ENCODE measurements around the gene SHC3.
"Not testable (repeated sequence)": the region's sequence is repeated elsewhere in the genome, so short reads cannot be mapped to it uniquely, and the experiment has no call there.

Gene SHC3

GRCh38 chr9:89177944-89178829 is at the start of gene SHC3:
Gene SHC3 (minus strand): TSS chr9:89178818. CDS start chr9:89178460, 358 bp downstream.
- DNase-seq (ENCODE audit: low read depth), result no peak

- DNase-seq (ENCODE audit: low read depth), result no peak
Observed at GRCh38 chr9:89225991-89226471, 47.4 kb upstream of the SHC3 start.

- DNase-seq (ENCODE audit: low read depth), result no peak
Observed at GRCh38 chr9:89225587-89225986, 47.0 kb upstream of the SHC3 start.

GRCh38 chr9:89225036-89225435 is 46.4 kb upstream of the SHC3 start:
- DNase-seq (ENCODE audit: low read depth), result no peak

- no peak for DNase-seq (ENCODE audit: low read depth)
Observed at GRCh38 chr9:89224633-89225032, 46.0 kb upstream of the SHC3 start.

GRCh38 chr9:89223396-89223977 is 44.9 kb upstream of the SHC3 start:
- DNase-seq (ENCODE audit: low read depth), result no peak

GRCh38 chr9:89219637-89220036 is 41.0 kb upstream of the SHC3 start:
- DNase-seq (ENCODE audit: low read depth), result no peak

GRCh38 chr9:89218040-89218928 is 39.7 kb upstream of the SHC3 start:
- no peak for DNase-seq (ENCODE audit: low read depth)

- DNase-seq (ENCODE audit: low read depth), result no peak
Observed at GRCh38 chr9:89215342-89215741, 36.7 kb upstream of the SHC3 start.

GRCh38 chr9:89213396-89213880 is 34.8 kb upstream of the SHC3 start:
- no peak for DNase-seq (ENCODE audit: low read depth)

- no peak for DNase-seq (ENCODE audit: low read depth)
Observed at GRCh38 chr9:89212171-89212570, 33.6 kb upstream of the SHC3 start.

- not testable (repeated sequence) for DNase-seq (ENCODE audit: low read depth)
Observed at GRCh38 chr9:89209311-89209710, 30.7 kb upstream of the SHC3 start.

GRCh38 chr9:89207026-89207425 is 28.4 kb upstream of the SHC3 start:
- DNase-seq (ENCODE audit: low read depth), result no peak

GRCh38 chr9:89204801-89205200 is 26.2 kb upstream of the SHC3 start:
- DNase-seq (ENCODE audit: low read depth), result no peak

- no peak for DNase-seq (ENCODE audit: low read depth)
Observed at GRCh38 chr9:89195131-89195797, 16.6 kb upstream of the SHC3 start.

- DNase-seq (ENCODE audit: low read depth), result no peak
Observed at GRCh38 chr9:89194421-89195130, 16.0 kb upstream of the SHC3 start.

GRCh38 chr9:89191004-89191403 is 12.4 kb upstream of the SHC3 start:
- no peak for DNase-seq (ENCODE audit: low read depth)

GRCh38 chr9:89189215-89189614 is 10.6 kb upstream of the SHC3 start:
- no peak for DNase-seq (ENCODE audit: low read depth)

GRCh38 chr9:89187950-89188349 is 9.3 kb upstream of the SHC3 start:
- DNase-seq (ENCODE audit: low read depth), result no peak

- no peak for DNase-seq (ENCODE audit: low read depth)
Observed at GRCh38 chr9:89187541-89187940, 8.9 kb upstream of the SHC3 start.

- DNase-seq (ENCODE audit: low read depth), result no peak
Observed at GRCh38 chr9:89186960-89187359, 8.3 kb upstream of the SHC3 start.
